ENCODE results near the gene PGAP3.

PGAP3 gene

GRCh38 chr17:39666231-39666600 lies 21.6 kb downstream of the PGAP3 start:
- Histone ChIP-seq H3K36me3 (ENCODE audit: insufficient read depth, low read length) (no peaks in the 10 kb centered on the region; the same call in 1 of the 2 replicates), H3K9me3 (ENCODE audit: control insufficient read depth, insufficient read depth, low read length) (no peaks in the 10 kb centered on the region), H3K9ac (ENCODE audit: low read depth, low read length) (no peak overlapping the region), H3K4me1 (ENCODE audit: insufficient read depth, low read length) (peaks cover 35% of the 10 kb centered on the region)

GRCh38 chr17:39665642-39666224 lies 22.1 kb downstream of the PGAP3 start:
- Histone ChIP-seq H3K4me1 (ENCODE audit: insufficient read depth, low read length) (peaks cover 35% of the 10 kb centered on the region), H3K36me3 (ENCODE audit: insufficient read depth, low read length) (no peaks in the 10 kb centered on the region; the same call in 1 of the 2 replicates), H3K9me3 (ENCODE audit: control insufficient read depth, insufficient read depth, low read length) (no peaks in the 10 kb centered on the region), H3K9ac (ENCODE audit: low read depth, low read length) (no peak overlapping the region)

- Histone ChIP-seq H3K4me1 (ENCODE audit: insufficient read depth, low read length) (peaks cover 35% of the 10 kb centered on the region), H3K9ac (ENCODE audit: low read depth, low read length) (peak within 1 kb of the TSS; percentile 47; the same call in 1 of the 2 replicates), H3K36me3 (ENCODE audit: insufficient read depth, low read length) (no peaks in the 10 kb centered on the region; the same call in 1 of the 2 replicates), H3K9me3 (ENCODE audit: control insufficient read depth, insufficient read depth, low read length) (no peaks in the 10 kb centered on the region)
Observed at GRCh38 chr17:39664581-39665561, 23.0 kb downstream of the PGAP3 start, which contains the start of gene TCAP. Gene TCAP (plus strand): TSS chr17:39665349. CDS start chr17:39665360, 11 bp downstream.

- H3K9ac ChIP-seq (ENCODE audit: low read depth, low read length): peak overlapping the region; percentile 47; the same call in 1 of the 2 replicates
- H3K4me1 ChIP-seq (ENCODE audit: insufficient read depth, low read length): peaks cover 35% of the 10 kb centered on the region
- no peaks in the 10 kb centered on the region for H3K9me3 ChIP-seq (ENCODE audit: control insufficient read depth, insufficient read depth, low read length)
- no peaks in the 10 kb centered on the region; the same call in 1 of the 2 replicates for H3K36me3 ChIP-seq (ENCODE audit: insufficient read depth, low read length)
Observed at GRCh38 chr17:39663688-39664580, 23.9 kb downstream of the PGAP3 start.

- Histone ChIP-seq H3K36me3 (ENCODE audit: insufficient read depth, low read length) (no peaks in the 10 kb centered on the region; the same call in 1 of the 2 replicates), H3K9ac (ENCODE audit: low read depth, low read length) (no peak overlapping the region), H3K9me3 (ENCODE audit: control insufficient read depth, insufficient read depth, low read length) (no peaks in the 10 kb centered on the region), H3K4me1 (ENCODE audit: insufficient read depth, low read length) (peaks cover 35% of the 10 kb centered on the region)
Observed at GRCh38 chr17:39663340-39663687, 24.5 kb downstream of the PGAP3 start.

- H3K4me1 ChIP-seq (ENCODE audit: insufficient read depth, low read length): peaks cover 35% of the 10 kb centered on the region
- H3K9ac ChIP-seq (ENCODE audit: low read depth, low read length): no peak overlapping the region
- H3K9me3 ChIP-seq (ENCODE audit: control insufficient read depth, insufficient read depth, low read length): no peaks in the 10 kb centered on the region
- no peaks in the 10 kb centered on the region; the same call in 1 of the 2 replicates for H3K36me3 ChIP-seq (ENCODE audit: insufficient read depth, low read length)
Observed at GRCh38 chr17:39662551-39663339, 25.1 kb downstream of the PGAP3 start.

- Histone ChIP-seq H3K9ac (ENCODE audit: low read depth, low read length) (no peak overlapping the region; the same call in 1 of the 2 replicates), H3K36me3 (ENCODE audit: insufficient read depth, low read length) (no peaks in the 10 kb centered on the region; the same call in 1 of the 2 replicates), H3K4me1 (ENCODE audit: insufficient read depth, low read length) (peaks cover 34% of the 10 kb centered on the region), H3K9me3 (ENCODE audit: control insufficient read depth, insufficient read depth, low read length) (no peaks in the 10 kb centered on the region)
Observed at GRCh38 chr17:39661744-39662541, 25.9 kb downstream of the PGAP3 start.

- Histone ChIP-seq H3K36me3 (ENCODE audit: insufficient read depth, low read length) (no peaks in the 10 kb centered on the region; the same call in 1 of the 2 replicates), H3K4me1 (ENCODE audit: insufficient read depth, low read length) (peaks cover 23% of the 10 kb centered on the region), H3K9ac (ENCODE audit: low read depth, low read length) (no peak overlapping the region)
Observed at GRCh38 chr17:39660397-39661385, 27.2 kb downstream of the PGAP3 start.

GRCh38 chr17:39660011-39660360 lies 27.9 kb downstream of the PGAP3 start:
- Histone ChIP-seq H3K36me3 (ENCODE audit: insufficient read depth, low read length) (no peaks in the 10 kb centered on the region; the same call in 1 of the 2 replicates), H3K9ac (ENCODE audit: low read depth, low read length) (no peak overlapping the region), H3K4me1 (ENCODE audit: insufficient read depth, low read length) (peaks cover 16% of the 10 kb centered on the region)

More at GRCh38 chr17:39660397-39661385, 27.2 kb downstream of the PGAP3 start:
- H3K9me3 ChIP-seq (ENCODE audit: control insufficient read depth, insufficient read depth, low read length): no peaks in the 10 kb centered on the region

GRCh38 chr17:39659279-39660010 lies 28.4 kb downstream of the PGAP3 start:
- no peak overlapping the region for H3K9ac ChIP-seq (ENCODE audit: low read depth, low read length)
- no peaks in the 10 kb centered on the region for H3K9me3 ChIP-seq (ENCODE audit: control insufficient read depth, insufficient read depth, low read length)
- no peaks in the 10 kb centered on the region; the same call in 1 of the 2 replicates for H3K36me3 ChIP-seq (ENCODE audit: insufficient read depth, low read length)
- H3K4me1 ChIP-seq (ENCODE audit: insufficient read depth, low read length): peaks cover 11% of the 10 kb centered on the region

More at GRCh38 chr17:39660011-39660360, 27.9 kb downstream of the PGAP3 start:
- H3K9me3 ChIP-seq (ENCODE audit: control insufficient read depth, insufficient read depth, low read length): no peaks in the 10 kb centered on the region

GRCh38 chr17:39658760-39659159 lies 29.1 kb downstream of the PGAP3 start:
- no peaks in the 10 kb centered on the region; the same call in 1 of the 2 replicates for H3K36me3 ChIP-seq (ENCODE audit: insufficient read depth, low read length)
- peaks cover 5% of the 10 kb centered on the region; the same call in 1 of the 2 replicates for H3K4me1 ChIP-seq (ENCODE audit: insufficient read depth, low read length)
- no peaks in the 10 kb centered on the region for H3K9me3 ChIP-seq (ENCODE audit: control insufficient read depth, insufficient read depth, low read length)
- H3K9ac ChIP-seq (ENCODE audit: low read depth, low read length): no peak overlapping the region
